Esophagus (tissue), 2 donors: ENCODE measurements around the gene AANAT. TPM values are rescaled to one million over a fixed set of nuclear protein-coding genes. Genes with fewer than 3 reads are reported as not detected.

Experiments
- H3K27ac ChIP-seq, 2 donors: one replicate each; pipeline ENCODE4 v1.5.1; 2013; ENCODE audit warnings: low read depth in 2 of 2, mild to moderate bottlenecking in 2 of 2, inconsistent platforms in 1 of 2, low read length in 1 of 2, moderate library complexity in 1 of 2
- H3K27me3 ChIP-seq, 2 donors: one replicate each; pipeline ENCODE4 v1.6.1; 2013; ENCODE audit warnings: low read length in 2 of 2, control low read depth in 1 of 2, mild to moderate bottlenecking in 1 of 2; ENCODE audit not compliant: insufficient read depth in 2 of 2, control insufficient read depth in 1 of 2
- H3K36me3 ChIP-seq, 2 donors: one replicate each; pipeline ENCODE4 v1.6.1; 2013; ENCODE audit warnings: low read length in 1 of 2; ENCODE audit not compliant: control insufficient read depth in 2 of 2, insufficient read depth in 2 of 2
- H3K4me1 ChIP-seq, 2 donors: one replicate each; pipeline ENCODE4 v1.6.1; 2013; ENCODE audit warnings: low read length in 1 of 2; ENCODE audit not compliant: control insufficient read depth in 2 of 2, insufficient read depth in 2 of 2
- H3K4me3 ChIP-seq, 2 donors: one replicate each; pipeline ENCODE4 v1.5.1; 2013; ENCODE audit warnings: low read length in 2 of 2, mild to moderate bottlenecking in 2 of 2, low read depth in 1 of 2, moderate library complexity in 1 of 2
- H3K9me3 ChIP-seq, 2 donors: one replicate each; pipeline ENCODE4 v1.6.1; 2013; ENCODE audit warnings: mild to moderate bottlenecking in 2 of 2, low read depth in 1 of 2, low read length in 1 of 2, moderate library complexity in 1 of 2; ENCODE audit not compliant: control insufficient read depth in 2 of 2, insufficient read depth in 1 of 2
- WGBS, 2 donors: extraction: QIAGEN DNeasy Blood & Tissue Kit; methylation state at CpG; one replicate each; pipeline ENCODE4 v1.1.7; 2013; 5-methylcytosine and 5-hydroxymethylcytosine counted together
- polyA plus RNA-seq, 2 donors: library from polyadenylated mRNA; stranded (reverse); fragments of 200-250 nt; gene quantifications; one replicate each; pipeline ENCODE4 v1.2.3, GENCODE V29; 2013
- donor health status: healthy with polysubstance abuse.
- donor health status: Bipolar disorder and iron deficiency.

AANAT gene
- polyA plus RNA-seq, 2 donors, result not detected

- Histone ChIP-seq H3K27ac (no peak overlapping the region), H3K9me3 (no peaks in the 10 kb centered on the region), H3K27me3 (no peaks in the 10 kb centered on the region), H3K36me3 (peaks cover 0 to 32% of the 10 kb centered on the region in 2 donors), H3K4me1 (peaks cover 0 to 3% of the 10 kb centered on the region in 2 donors), H3K4me3 (no peak overlapping the region)
- WGBS, 2 donors, result 71 to 73% methylated on average over 15 of the region's 15 CpGs
These were observed 13.2 kb downstream of the AANAT start for GRCh38 chr17:76480632-76481031.

GRCh38 chr17:76481071-76481655 is 13.8 kb downstream of the AANAT start:
- Histone ChIP-seq H3K9me3 (no peaks in the 10 kb centered on the region), H3K4me3 (no peak overlapping the region), H3K36me3 (peaks cover 0 to 32% of the 10 kb centered on the region in 2 donors), H3K4me1 (peaks cover 0 to 3% of the 10 kb centered on the region in 2 donors), H3K27me3 (no peaks in the 10 kb centered on the region), H3K27ac (no peak overlapping the region)
- 69 to 72% methylated on average over 19 to 21 of the region's 21 CpGs for WGBS, 2 donors

GRCh38 chr17:76484228-76484725 is 16.9 kb downstream of the AANAT start:
- H3K36me3 ChIP-seq, result peaks cover 0 to 11% of the 10 kb centered on the region in 2 donors
- H3K9me3 ChIP-seq, result no peaks in the 10 kb centered on the region
- H3K27ac ChIP-seq, result peak overlapping the region in 1 of 2 donors; percentile 63
- H3K4me3 ChIP-seq, result no peak overlapping the region
- WGBS, 2 donors, result 80 to 86% methylated on average over 11 of the region's 11 CpGs
- no peaks in the 10 kb centered on the region for H3K27me3 ChIP-seq
- H3K4me1 ChIP-seq, result peaks cover 0 to 3% of the 10 kb centered on the region in 2 donors

GRCh38 chr17:76485569-76485968 is 18.2 kb downstream of the AANAT start:
- no peak overlapping the region for H3K27ac ChIP-seq
- H3K9me3 ChIP-seq, result no peaks in the 10 kb centered on the region
- peaks cover 0 to 7% of the 10 kb centered on the region in 2 donors for H3K36me3 ChIP-seq
- peaks cover 3 to 4% of the 10 kb centered on the region in 2 donors for H3K4me1 ChIP-seq
- H3K4me3 ChIP-seq, result no peak overlapping the region
- WGBS, 2 donors, result 63 to 75% methylated on average over 11 of the region's 11 CpGs
- no peaks in the 10 kb centered on the region for H3K27me3 ChIP-seq

- Histone ChIP-seq H3K36me3 (no peaks in the 10 kb centered on the region), H3K4me1 (peaks cover 14 to 18% of the 10 kb centered on the region in 2 donors), H3K9me3 (no peaks in the 10 kb centered on the region), H3K27ac (no peak overlapping the region), H3K27me3 (no peaks in the 10 kb centered on the region), H3K4me3 (no peak overlapping the region)
- WGBS, 2 donors, result 96% methylated on average over 22 of the region's 22 CpGs
These were observed 20.2 kb downstream of the AANAT start for GRCh38 chr17:76487451-76488192.

- Histone ChIP-seq H3K27me3 (no peaks in the 10 kb centered on the region), H3K4me1 (peaks cover 14 to 26% of the 10 kb centered on the region in 2 donors), H3K9me3 (no peaks in the 10 kb centered on the region), H3K4me3 (no peak overlapping the region), H3K27ac (peak overlapping the region; percentile 46 to 97), H3K36me3 (no peaks in the 10 kb centered on the region)
- WGBS, 2 donors, result 70 to 71% methylated on average over 10 of the region's 10 CpGs
These were observed 22.8 kb downstream of the AANAT start for GRCh38 chr17:76490112-76490710.

GRCh38 chr17:76491271-76492122 is 24.1 kb downstream of the AANAT start:
- H3K4me1 ChIP-seq, result peaks cover 14 to 26% of the 10 kb centered on the region in 2 donors
- no peaks in the 10 kb centered on the region for H3K27me3 ChIP-seq
- H3K4me3 ChIP-seq, result no peak overlapping the region
- H3K36me3 ChIP-seq, result peaks cover 0 to 3% of the 10 kb centered on the region in 2 donors
- no peaks in the 10 kb centered on the region for H3K9me3 ChIP-seq
- H3K27ac ChIP-seq, result peak overlapping the region; percentile 85 to 97
- WGBS, 2 donors, result 74 to 88% methylated on average over 17 of the region's 17 CpGs

GRCh38 chr17:76492123-76492988 is 25.0 kb downstream of the AANAT start:
- peak overlapping the region; percentile 85 to 97 for H3K27ac ChIP-seq
- peaks cover 0 to 4% of the 10 kb centered on the region in 2 donors for H3K36me3 ChIP-seq
- WGBS, 2 donors, result 44 to 64% methylated on average over 11 of the region's 11 CpGs
- no peaks in the 10 kb centered on the region for H3K27me3 ChIP-seq
- peaks cover 14 to 28% of the 10 kb centered on the region in 2 donors for H3K4me1 ChIP-seq
- H3K4me3 ChIP-seq, result no peak overlapping the region
- no peaks in the 10 kb centered on the region for H3K9me3 ChIP-seq
